Colonic mucosa (tissue), 4 donors: ENCODE measurements around the gene CEP192. TPM values are rescaled to one million over a fixed set of nuclear protein-coding genes. Genes with fewer than 3 reads are reported as not detected.

Experiments
- DNase-seq: peaks from one replicate; pipeline ENCODE4 v3.0.0-alpha.2; 2020
- H3K27ac ChIP-seq: fragments of 200-600 bp; one replicate; pipeline ENCODE4 v1.8.0; 2021
- H3K27me3 ChIP-seq: fragments of 200-600 bp; one replicate; pipeline ENCODE4 v1.8.0; 2021
- H3K36me3 ChIP-seq: fragments of 200-600 bp; one replicate; pipeline ENCODE4 v1.8.0; 2021
- H3K4me1 ChIP-seq: fragments of 200-600 bp; one replicate; pipeline ENCODE4 v1.8.0; 2021; ENCODE audit warnings: mild to moderate bottlenecking
- H3K4me3 ChIP-seq: fragments of 200-600 bp; one replicate; pipeline ENCODE4 v1.8.0; 2021
- H3K9ac ChIP-seq, 2 donors: one replicate each; pipeline ENCODE4 v1.7.0; 2013; ENCODE audit warnings: control low read depth in 2 of 2, low read depth in 2 of 2, low read length in 2 of 2
- H3K9me3 ChIP-seq: fragments of 200-600 bp; one replicate; pipeline ENCODE4 v1.8.0; 2021
- intact Hi-C: fragments of 100-400 bp; cut with DNase I; formaldehyde crosslinking; loops from one replicate; pipeline ENCODE4 v1.14.1; 2022
- total RNA-seq, 2 donors: library from RNA; stranded (reverse); fragmentation: NEBNext Ultra II Directional in 1 of 2; extraction: Animal tissue kit (Norgen Biotek cat#: 25700) in 1 of 2; gene quantifications; one replicate each; pipeline ENCODE4 v1.2.1, GENCODE V29; 2021
- TF ChIP-seq, protein P1 (sequence below): fragments of 200-600 bp; IDR thresholded peaks from one replicate; pipeline ENCODE4 v1.8.0; 2022; ENCODE audit warnings: antibody characterized with exemption, mild to moderate bottlenecking
- donor health status: healthy.
- donor health status: DM: no; HTN: no; CAD: no.
- donor health status: DM: no; HTN: no; CAD: no.

CEP192 gene
- total RNA-seq, 2 donors from 2014 or later: 23.7 to 26.9 TPM

DNA sequence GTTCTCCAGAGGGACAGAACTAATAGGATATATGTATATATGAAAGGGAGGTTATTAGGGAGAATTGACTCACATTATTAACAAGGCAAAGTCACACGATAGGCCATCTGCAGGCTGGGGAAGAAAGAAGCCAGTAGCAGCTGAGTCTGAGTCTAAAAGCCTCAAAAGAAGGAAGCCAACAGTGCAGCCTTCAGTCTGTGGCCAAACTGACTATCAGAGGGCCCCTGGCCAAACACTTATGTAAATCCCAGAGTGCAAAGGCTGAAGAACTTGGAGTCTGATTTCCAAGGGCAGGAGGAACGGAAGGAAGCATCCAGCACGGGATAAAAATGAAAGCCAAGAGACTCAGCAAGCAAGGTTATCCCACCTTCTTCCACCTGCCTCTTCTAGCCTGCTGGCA is 119.4 kb downstream of the CEP192 start:
- no peak overlapping the region for H3K27ac ChIP-seq
- no peak overlapping the region for H3K4me3 ChIP-seq
- intact Hi-C loops: loop anchor here (10.0 kb wide), 1 partner anchor 514 kb away; no protein-coding TSS in a partner anchor
- H3K9ac ChIP-seq: no peak overlapping the region
- no peaks in the 10 kb centered on the region for H3K4me1 ChIP-seq
- DNase-seq: no peak
- no peaks in the 10 kb centered on the region for H3K36me3 ChIP-seq
- H3K27me3 ChIP-seq: no peaks in the 10 kb centered on the region
- TF ChIP-seq, protein P1, sequence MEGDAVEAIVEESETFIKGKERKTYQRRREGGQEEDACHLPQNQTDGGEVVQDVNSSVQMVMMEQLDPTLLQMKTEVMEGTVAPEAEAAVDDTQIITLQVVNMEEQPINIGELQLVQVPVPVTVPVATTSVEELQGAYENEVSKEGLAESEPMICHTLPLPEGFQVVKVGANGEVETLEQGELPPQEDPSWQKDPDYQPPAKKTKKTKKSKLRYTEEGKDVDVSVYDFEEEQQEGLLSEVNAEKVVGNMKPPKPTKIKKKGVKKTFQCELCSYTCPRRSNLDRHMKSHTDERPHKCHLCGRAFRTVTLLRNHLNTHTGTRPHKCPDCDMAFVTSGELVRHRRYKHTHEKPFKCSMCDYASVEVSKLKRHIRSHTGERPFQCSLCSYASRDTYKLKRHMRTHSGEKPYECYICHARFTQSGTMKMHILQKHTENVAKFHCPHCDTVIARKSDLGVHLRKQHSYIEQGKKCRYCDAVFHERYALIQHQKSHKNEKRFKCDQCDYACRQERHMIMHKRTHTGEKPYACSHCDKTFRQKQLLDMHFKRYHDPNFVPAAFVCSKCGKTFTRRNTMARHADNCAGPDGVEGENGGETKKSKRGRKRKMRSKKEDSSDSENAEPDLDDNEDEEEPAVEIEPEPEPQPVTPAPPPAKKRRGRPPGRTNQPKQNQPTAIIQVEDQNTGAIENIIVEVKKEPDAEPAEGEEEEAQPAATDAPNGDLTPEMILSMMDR: no peak
- H3K9me3 ChIP-seq: no peaks in the 10 kb centered on the region

DNA sequence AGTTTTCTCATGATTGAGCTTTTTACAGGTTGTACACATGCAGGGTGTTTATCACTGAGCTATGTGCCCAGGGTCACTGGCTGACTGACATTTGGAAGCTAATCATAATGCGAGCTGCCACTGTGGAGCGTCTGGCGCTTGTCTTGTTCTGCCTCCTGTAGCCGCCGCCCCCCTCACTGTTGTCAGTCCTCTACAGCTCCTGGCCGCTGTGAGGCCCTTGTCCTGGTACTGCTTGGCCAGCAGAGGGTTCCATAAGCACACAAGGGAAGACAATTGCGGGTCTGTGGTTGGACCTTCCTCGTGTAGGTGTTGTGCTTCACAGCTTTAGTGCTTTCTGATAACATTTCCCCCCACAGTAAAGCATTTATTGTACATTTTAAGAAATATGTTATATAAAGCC is 121.8 kb downstream of the CEP192 start:
- Histone ChIP-seq H3K36me3 (no peaks in the 10 kb centered on the region), H3K27ac (no peak overlapping the region)
- TF ChIP-seq, protein P1: peak; percentile 28

DNA sequence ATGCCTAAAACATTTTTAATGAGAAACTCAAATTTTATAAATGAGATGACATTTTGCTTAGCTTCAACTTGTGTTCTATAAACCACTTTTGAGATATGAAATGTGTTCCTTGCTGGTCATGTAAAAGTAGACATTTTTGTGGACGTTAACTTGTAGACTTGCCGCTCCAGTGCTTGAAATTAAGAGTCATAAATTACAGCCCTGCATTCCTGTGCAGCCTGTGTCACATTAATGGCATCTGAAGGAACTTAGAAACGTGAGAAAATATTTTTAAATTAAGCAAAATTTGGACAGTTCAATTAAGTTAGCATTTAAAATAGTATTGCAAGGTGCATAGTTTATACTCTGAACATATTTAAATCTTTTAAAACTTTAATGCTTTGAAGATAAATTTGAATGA is 129.1 kb downstream of the CEP192 start:
- Histone ChIP-seq H3K36me3 (no peaks in the 10 kb centered on the region), H3K9ac (no peak overlapping the region), H3K27ac (no peak overlapping the region), H3K4me3 (no peak overlapping the region), H3K9me3 (no peaks in the 10 kb centered on the region), H3K4me1 (no peaks in the 10 kb centered on the region), H3K27me3 (no peaks in the 10 kb centered on the region)
- TF ChIP-seq, protein P1: no peak
- DNase-seq: no peak
- intact Hi-C loops: no loop called here

More for the DNA sequence above, 121.8 kb downstream of the CEP192 start:
- no peak for DNase-seq
- H3K4me3 ChIP-seq: no peak overlapping the region
- no peak overlapping the region for H3K9ac ChIP-seq
- intact Hi-C loops: loop anchor here (2.0 to 10.0 kb wide), 2 partner anchors 46 to 512 kb away; no protein-coding TSS in a partner anchor
- no peaks in the 10 kb centered on the region for H3K27me3 ChIP-seq
- H3K4me1 ChIP-seq: no peaks in the 10 kb centered on the region
- no peaks in the 10 kb centered on the region for H3K9me3 ChIP-seq

DNA sequence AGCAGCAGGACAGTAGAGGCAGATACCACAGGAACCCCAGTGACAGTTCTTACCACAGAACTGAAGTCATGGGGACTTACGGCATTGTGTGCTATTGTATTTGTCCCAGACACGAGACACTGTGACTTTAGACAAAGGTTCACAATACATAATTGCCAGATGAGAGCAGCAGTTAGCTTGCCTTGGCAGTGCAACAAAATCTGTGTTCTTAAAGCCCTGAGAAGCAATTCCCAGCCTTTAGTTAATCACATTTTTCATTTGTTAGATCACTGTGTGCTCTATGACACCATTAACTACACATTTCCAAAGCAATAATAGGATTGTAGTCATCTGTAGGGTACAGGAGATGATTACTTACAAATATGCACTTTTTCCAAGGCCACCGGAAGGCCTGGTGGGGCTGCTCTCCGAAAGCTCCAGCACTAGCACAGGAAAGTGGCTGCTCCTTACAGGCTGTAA is 129.8 kb downstream of the CEP192 start:
- DNase-seq: no peak
- no peaks in the 10 kb centered on the region for H3K9me3 ChIP-seq
- H3K27ac ChIP-seq: no peak overlapping the region
- H3K36me3 ChIP-seq: no peaks in the 10 kb centered on the region
- H3K9ac ChIP-seq: no peak overlapping the region
- no peaks in the 10 kb centered on the region for H3K27me3 ChIP-seq
- intact Hi-C loops: no loop called here
- H3K4me1 ChIP-seq: no peaks in the 10 kb centered on the region
- no peak overlapping the region for H3K4me3 ChIP-seq
- TF ChIP-seq, protein P1: no peak

DNA sequence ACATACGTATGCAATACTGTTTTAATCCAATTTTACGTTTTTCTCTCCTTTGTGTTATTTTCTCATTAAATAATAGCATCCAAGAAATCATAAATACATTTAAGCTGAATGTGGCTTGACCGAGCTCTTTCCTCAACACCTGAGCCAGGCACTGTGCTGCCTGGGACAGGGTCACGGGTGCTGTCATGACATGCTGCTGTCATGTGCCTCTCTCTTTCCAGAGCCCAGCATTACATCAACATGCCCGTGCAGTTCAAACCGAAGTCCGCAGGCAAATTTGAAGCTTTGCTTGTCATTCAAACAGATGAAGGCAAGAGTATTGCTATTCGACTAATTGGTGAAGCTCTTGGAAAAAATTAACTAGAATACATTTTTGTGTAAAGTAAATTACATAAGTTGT is 133.2 kb downstream of the CEP192 start:
- H3K9ac ChIP-seq: no peak overlapping the region
- no peak overlapping the region for H3K27ac ChIP-seq
- H3K9me3 ChIP-seq: no peaks in the 10 kb centered on the region
- intact Hi-C loops: no loop called here
- H3K36me3 ChIP-seq: no peaks in the 10 kb centered on the region
- no peaks in the 10 kb centered on the region for H3K27me3 ChIP-seq
- no peak overlapping the region for H3K4me3 ChIP-seq
- DNase-seq: no peak
- H3K4me1 ChIP-seq: no peaks in the 10 kb centered on the region
- TF ChIP-seq, protein P1: no peak
